Adrenal gland (tissue), 5 donors: ENCODE measurements around the gene SEC22C.
"Not testable (repeated sequence)": the region's sequence is repeated elsewhere in the genome, so short reads cannot be mapped to it uniquely, and the experiment has no call there.

Experiments
- CTCF ChIP-seq, 6 experiments: fragments of 450-650 bp in 4 of 6; fragments of 200-600 bp in 2 of 6; sonication (generic) in 1 of 6; IDR thresholded peaks; 1 replicate in 5 of 6; 2 replicates in 1 of 6; pipeline versions ENCODE4 v1.5.1 to v1.8.0; 2016 to 2021; ENCODE audit warnings: antibody characterized with exemption in 6 of 6, mild to moderate bottlenecking in 2 of 6, moderate library complexity in 1 of 6
- POLR2A ChIP-seq, 2 donors: fragments of 450-650 bp; IDR thresholded peaks; one replicate each; pipeline ENCODE4 v1.6.1; 2017; ENCODE audit warnings: antibody characterized with exemption in 2 of 2, mild to moderate bottlenecking in 2 of 2, moderate library complexity in 1 of 2
- donor health status: DM: no; HTN: no; CAD: no.

GRCh38 chr3:42597098-42597497, 15.3 kb upstream of the SEC22C start:
- not testable (repeated sequence) for TF ChIP-seq CTCF, POLR2A (IDR thresholded peaks at IDR 0.05)
